Left cardiac atrium (tissue), 2 donors: ENCODE measurements around the gene ETV3L. TPM values are rescaled to one million over a fixed set of nuclear protein-coding genes. Genes with fewer than 3 reads are reported as not detected.

ENCODE experiments used
- total RNA-seq, 2 donors: library from RNA; stranded (reverse); fragmentation: NEBNext Ultra II Directional; extraction: Animal tissue kit (Norgen Biotek cat#: 25700); gene quantifications; one replicate each; pipeline ENCODE4 v1.2.1, GENCODE V29; 2021
- donor health status: DM: no; HTN: yes; CAD: no; lungs with severe emphysema.
- donor health status: DM: yes; HTN: yes; CAD: no.

The ETV3L gene
- total RNA-seq, 2 donors from 2014 or later = not detected

Other genes with a start within 250 kb of the ETV3L start
- gene INSRR, start 240.7 kb downstream of the ETV3L start, total RNA-seq = under 1 TPM; 0.05 to 0.12 TPM
- 1 to 10 TPM; 2.1 to 2.5 TPM for gene NTRK1, start 238.9 kb downstream of the ETV3L start, total RNA-seq
- 10 to 100 TPM in 1 of 2 donors, 1 to 10 TPM in 1; 7.2 to 10.4 TPM for gene PEAR1, start 206.1 kb downstream of the ETV3L start, total RNA-seq
- not detected for gene LRRC71, start 179.2 kb downstream of the ETV3L start, total RNA-seq
- 10 to 100 TPM; 25.4 to 27.0 TPM for gene ARHGEF11, start 54.1 kb downstream of the ETV3L start, total RNA-seq
- gene ETV3, start 38.6 kb upstream of the ETV3L start, total RNA-seq = 10 to 100 TPM; 17.3 to 21.4 TPM